Osteoblast (primary cell): ENCODE measurements around the gene BSG. TPM values are rescaled to one million over a fixed set of nuclear protein-coding genes. Genes with fewer than 3 reads are reported as not detected.

Source experiments
- DNase-seq: peaks from one replicate; pipeline ENCODE4 v3.0.0; 2011; ENCODE audit warnings: low spot score, mixed read lengths; ENCODE audit not compliant: insufficient read length; ENCODE audit errors: missing footprints
- H2AFZ ChIP-seq: 2 replicates; pipeline ENCODE4 v1.6.0; 2011; ENCODE audit warnings: mild to moderate bottlenecking, low read length
- H3K27ac ChIP-seq: 2 replicates; pipeline ENCODE4 v1.5.1; 2011; ENCODE audit warnings: mild to moderate bottlenecking, low read depth, low read length, moderate library complexity
- H3K27me3 ChIP-seq: 2 replicates; pipeline ENCODE4 v1.6.0; 2012; ENCODE audit warnings: mild to moderate bottlenecking, control low read depth, inconsistent platforms, low read length, moderate library complexity; ENCODE audit not compliant: insufficient read depth
- H3K36me3 ChIP-seq: 2 replicates; pipeline ENCODE4 v1.5.1; 2011; ENCODE audit warnings: mild to moderate bottlenecking, low read length, control low read depth, moderate library complexity; ENCODE audit not compliant: insufficient read depth
- H3K4me1 ChIP-seq: 2 replicates; pipeline ENCODE4 v1.5.1; 2011; ENCODE audit warnings: mild to moderate bottlenecking, low read length, control low read depth, moderate library complexity; ENCODE audit not compliant: insufficient read depth
- H3K4me2 ChIP-seq: 2 replicates; pipeline ENCODE4 v1.6.0; 2011; ENCODE audit warnings: mild to moderate bottlenecking, low read length; ENCODE audit not compliant: insufficient read depth
- H3K4me3 ChIP-seq: fragments of 200-600 bp; sonication (generic); 3 replicates; pipeline ENCODE4 v1.5.1; 2012; ENCODE audit warnings: mild to moderate bottlenecking, low read length, inconsistent platforms; ENCODE audit not compliant: insufficient read depth
- H3K79me2 ChIP-seq: 2 replicates; pipeline ENCODE4 v1.6.0; 2012; ENCODE audit warnings: mild to moderate bottlenecking, low read length, control low read depth, inconsistent platforms; ENCODE audit not compliant: insufficient read depth
- H3K9me3 ChIP-seq: 2 replicates; pipeline ENCODE4 v1.5.1; 2011; ENCODE audit warnings: low read depth, low read length, control low read depth
- H4K20me1 ChIP-seq: 2 replicates; pipeline ENCODE4 v1.6.0; 2012; ENCODE audit warnings: mild to moderate bottlenecking, low read length, control low read depth; ENCODE audit not compliant: insufficient read depth
- CTCF ChIP-seq: IDR thresholded peaks from 2 replicates; pipeline ENCODE4 v1.5.1; 2011; ENCODE audit warnings: mild to moderate bottlenecking, low read depth, low read length, moderate library complexity; ENCODE audit errors: extremely low read depth
- total RNA-seq: library from RNA; depleted of rRNA; stranded (reverse); fragments of >200 nt; gene quantifications from 2 replicates; pipeline ENCODE4 v1.2.3, GENCODE V29; 2012

The BSG gene
- total RNA-seq, 1 donor, result 273 TPM

- Histone ChIP-seq H3K4me2 (no peak overlapping the region), H3K36me3 (no peaks in the 10 kb centered on the region), H3K27me3 (peaks cover 23% of the 10 kb centered on the region), H4K20me1 (peaks cover 14% of the 10 kb centered on the region), H3K4me3 (no peak overlapping the region), H2AFZ (no peak overlapping the region), H3K9me3 (no peaks in the 10 kb centered on the region), H3K27ac (no peak overlapping the region), H3K4me1 (peaks cover 18% of the 10 kb centered on the region), H3K79me2 (no peaks in the 10 kb centered on the region)
- TF ChIP-seq CTCF, result no peak
- DNase-seq, result peak; percentile 96
Observed at GRCh38 chr19:591099-591958, 18.9 kb downstream of the BSG start.

GRCh38 chr19:592101-592500 is 19.7 kb downstream of the BSG start:
- Histone ChIP-seq H2AFZ (no peak overlapping the region), H3K4me1 (peaks cover 12% of the 10 kb centered on the region), H3K27ac (no peak overlapping the region), H3K9me3 (no peaks in the 10 kb centered on the region), H4K20me1 (peaks cover 11% of the 10 kb centered on the region), H3K36me3 (no peaks in the 10 kb centered on the region), H3K4me2 (no peak overlapping the region), H3K4me3 (no peak overlapping the region), H3K27me3 (peaks cover 23% of the 10 kb centered on the region), H3K79me2 (no peaks in the 10 kb centered on the region)
- TF ChIP-seq CTCF, result no peak
- no peak for DNase-seq

GRCh38 chr19:593055-593454 is 20.7 kb downstream of the BSG start:
- Histone ChIP-seq H3K27ac (no peak overlapping the region), H3K27me3 (peaks cover 23% of the 10 kb centered on the region), H3K4me1 (peaks cover 8% of the 10 kb centered on the region), H3K9me3 (no peaks in the 10 kb centered on the region), H3K4me3 (no peak overlapping the region), H4K20me1 (peaks cover 11% of the 10 kb centered on the region), H3K4me2 (no peak overlapping the region), H3K36me3 (no peaks in the 10 kb centered on the region), H3K79me2 (no peaks in the 10 kb centered on the region), H2AFZ (no peak overlapping the region)
- DNase-seq, result no peak
- no peak for TF ChIP-seq CTCF

- Histone ChIP-seq H3K27ac (no peak overlapping the region), H3K4me1 (peaks cover 3% of the 10 kb centered on the region), H3K79me2 (no peaks in the 10 kb centered on the region), H3K4me3 (no peak overlapping the region), H4K20me1 (peaks cover 11% of the 10 kb centered on the region), H3K27me3 (peaks cover 20% of the 10 kb centered on the region), H3K36me3 (no peaks in the 10 kb centered on the region), H2AFZ (no peak overlapping the region), H3K4me2 (no peak overlapping the region), H3K9me3 (no peaks in the 10 kb centered on the region)
- no peak for TF ChIP-seq CTCF
- no peak for DNase-seq
Observed at GRCh38 chr19:593505-593904, 21.1 kb downstream of the BSG start.
